Urinary bladder (tissue), 4 donors: ENCODE results near the gene PRTFDC1. TPM values are rescaled to one million over a fixed set of nuclear protein-coding genes. Genes with fewer than 3 reads are reported as not detected.
A peak's percentile ranks its signal among the peaks of the same experiment; 100 is the strongest.
"Not testable (repeated sequence)": the region's sequence is repeated elsewhere in the genome, so short reads cannot be mapped to it uniquely, and the experiment has no call there.

ENCODE experiments used
- DNase-seq: peaks from one replicate; pipeline ENCODE4 v3.0.0-alpha.2; 2015; ENCODE audit errors: extremely low spot score
- H3K27ac ChIP-seq: one replicate; pipeline ENCODE4 v1.5.1; 2013; ENCODE audit warnings: low read depth, mild to moderate bottlenecking, moderate library complexity
- H3K36me3 ChIP-seq: one replicate; pipeline ENCODE4 v1.6.1; 2013; ENCODE audit warnings: mild to moderate bottlenecking, moderate library complexity; ENCODE audit not compliant: insufficient read depth
- H3K4me1 ChIP-seq: one replicate; pipeline ENCODE4 v1.6.1; 2013; ENCODE audit warnings: mild to moderate bottlenecking, moderate library complexity; ENCODE audit not compliant: insufficient read depth
- H3K4me3 ChIP-seq: one replicate; pipeline ENCODE4 v1.5.1; 2013; ENCODE audit warnings: low read depth, low read length
- WGBS: extraction: QIAGEN DNeasy Blood & Tissue Kit; methylation state at CpG from one replicate; pipeline ENCODE4 v1.1.7; 2013; 5-methylcytosine and 5-hydroxymethylcytosine counted together
- polyA plus RNA-seq: library from polyadenylated mRNA; stranded (reverse); fragments of 200-250 nt; gene quantifications from one replicate; pipeline ENCODE4 v1.2.3, GENCODE V29; 2013
- total RNA-seq: library from RNA; depleted of rRNA; stranded (reverse); fragments of >200 nt; gene quantifications from one replicate; pipeline ENCODE4 v1.2.3, GENCODE V29; 2014
- donor health status: healthy with polysubstance abuse.
- donor health status: healthy.

PRTFDC1 gene
- total and polyA plus RNA-seq, 2 donors, result 14.6 to 29.2 TPM

DNA sequence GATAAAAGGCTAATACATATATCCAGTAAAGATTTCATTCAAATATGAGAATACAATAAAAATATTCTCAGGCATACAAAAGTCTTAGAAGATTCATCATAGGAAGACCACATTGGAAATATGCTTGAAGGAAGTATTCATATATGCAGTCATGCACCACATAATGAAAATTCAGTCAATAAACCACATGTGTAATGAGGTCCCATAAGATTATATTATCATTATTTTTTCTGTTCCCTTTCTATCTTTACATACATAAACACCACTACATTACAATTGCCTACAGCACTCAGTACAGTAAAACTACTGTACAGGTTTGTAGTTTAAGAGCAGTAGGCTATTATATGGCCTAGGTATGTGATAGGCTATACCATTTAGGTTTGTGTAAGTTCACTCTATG is 111.6 kb downstream of the PRTFDC1 start:
- Histone ChIP-seq H3K27ac (no peak overlapping the region), H3K4me1 (no peaks in the 10 kb centered on the region), H3K36me3 (no peaks in the 10 kb centered on the region), H3K4me3 (no peak overlapping the region)
- DNase-seq, result no peak

DNA sequence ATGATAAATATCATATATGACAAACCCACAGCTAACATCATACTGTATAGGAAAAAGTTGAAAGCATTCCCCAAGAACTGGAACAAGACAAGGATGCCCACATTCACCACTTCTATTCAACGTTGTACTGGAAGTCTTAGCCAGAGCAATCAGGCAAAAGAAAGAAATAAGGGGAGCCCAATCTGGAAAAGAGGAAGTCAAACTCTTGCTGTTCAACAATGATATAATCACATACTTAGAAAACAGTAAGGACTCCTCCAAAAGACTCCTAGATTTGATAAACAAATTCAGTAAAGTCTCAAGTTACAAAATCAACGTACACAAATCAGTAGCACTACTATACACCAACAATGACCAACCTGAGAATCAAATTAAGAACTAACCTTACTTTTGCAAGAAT is 114.6 kb downstream of the PRTFDC1 start:
- H3K4me1 ChIP-seq, H3K27ac ChIP-seq, DNase-seq, H3K36me3 ChIP-seq, H3K4me3 ChIP-seq: not testable (repeated sequence)
- 89% methylated on average over 2 of the region's 2 CpGs for WGBS

DNA sequence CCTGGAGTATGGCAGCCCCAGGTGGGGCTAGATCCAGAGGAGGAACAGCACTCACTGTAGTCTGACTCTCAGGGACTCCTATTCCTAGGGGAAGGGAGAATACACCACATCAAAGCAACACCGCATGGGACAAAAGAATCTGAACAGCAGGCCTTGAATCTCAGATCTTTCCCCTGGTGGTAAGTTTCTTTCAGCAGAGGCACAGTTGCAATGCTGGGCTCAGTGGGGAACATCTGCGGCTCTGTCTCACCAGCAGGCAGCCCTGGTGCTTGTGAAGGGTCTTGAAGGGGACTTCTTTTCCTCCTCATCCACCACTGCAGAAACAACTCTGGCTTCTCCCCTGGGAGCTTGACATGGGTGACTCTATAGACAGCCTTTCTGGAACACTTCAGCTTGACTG is 117.5 kb downstream of the PRTFDC1 start:
- Histone ChIP-seq H3K4me1 (no peaks in the 10 kb centered on the region), H3K4me3 (no peak overlapping the region), H3K36me3 (no peaks in the 10 kb centered on the region), H3K27ac (no peak overlapping the region)
- 94% methylated on average over 2 of the region's 2 CpGs for WGBS
- DNase-seq, result no peak

DNA sequence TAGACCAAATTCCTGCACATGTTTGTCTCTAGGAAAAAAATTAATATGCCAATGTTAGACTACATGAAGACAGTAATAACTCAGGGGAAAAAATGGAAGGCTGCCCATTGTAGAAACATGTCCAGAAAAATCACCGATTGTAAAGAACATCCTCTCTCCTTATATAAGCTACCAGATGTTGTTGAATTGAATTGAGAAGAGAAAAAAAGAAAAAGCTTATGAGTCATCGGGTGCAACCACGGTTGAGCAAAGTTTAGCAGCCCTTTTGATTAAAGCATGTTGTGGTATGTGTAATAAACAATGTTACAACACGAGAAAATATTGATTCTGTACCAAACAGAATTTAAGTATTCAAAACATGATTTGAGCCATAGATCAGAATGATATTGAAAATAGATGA is 126.4 kb downstream of the PRTFDC1 start:
- no peak overlapping the region for H3K4me3 ChIP-seq
- 12% methylated on average over 4 of the region's 4 CpGs for WGBS
- peak; percentile 28 for DNase-seq
- no peaks in the 10 kb centered on the region for H3K36me3 ChIP-seq
- no peaks in the 10 kb centered on the region for H3K4me1 ChIP-seq
- H3K27ac ChIP-seq, result no peak overlapping the region

- no peaks in the 10 kb centered on the region for H3K36me3 ChIP-seq
- 6% methylated on average over 1 of the region's 1 CpG for WGBS
- H3K4me3 ChIP-seq, result no peak overlapping the region
- H3K27ac ChIP-seq, result no peak overlapping the region
- DNase-seq, result no peak
- H3K4me1 ChIP-seq, result no peaks in the 10 kb centered on the region
These were observed 126.9 kb downstream of the PRTFDC1 start for GRCh38 chr10:24825551-24825950.

- Histone ChIP-seq H3K4me3 (no peak overlapping the region), H3K4me1 (no peaks in the 10 kb centered on the region), H3K36me3 (no peaks in the 10 kb centered on the region), H3K27ac (no peak overlapping the region)
- DNase-seq, result no peak
- WGBS, result 54% methylated on average over 2 of the region's 2 CpGs
These were observed 127.9 kb downstream of the PRTFDC1 start for GRCh38 chr10:24824536-24824935.

- DNase-seq, result no peak
- no peak overlapping the region for H3K4me3 ChIP-seq
- no peaks in the 10 kb centered on the region for H3K36me3 ChIP-seq
- H3K27ac ChIP-seq, result no peak overlapping the region
- H3K4me1 ChIP-seq, result no peaks in the 10 kb centered on the region
These were observed 128.3 kb downstream of the PRTFDC1 start for GRCh38 chr10:24824124-24824523.

GRCh38 chr10:24822590-24822989 is 129.8 kb downstream of the PRTFDC1 start:
- Histone ChIP-seq H3K4me1 (no peaks in the 10 kb centered on the region), H3K27ac (no peak overlapping the region), H3K36me3 (no peaks in the 10 kb centered on the region), H3K4me3 (no peak overlapping the region)
- 81% methylated on average over 2 of the region's 2 CpGs for WGBS
- no peak for DNase-seq

DNA sequence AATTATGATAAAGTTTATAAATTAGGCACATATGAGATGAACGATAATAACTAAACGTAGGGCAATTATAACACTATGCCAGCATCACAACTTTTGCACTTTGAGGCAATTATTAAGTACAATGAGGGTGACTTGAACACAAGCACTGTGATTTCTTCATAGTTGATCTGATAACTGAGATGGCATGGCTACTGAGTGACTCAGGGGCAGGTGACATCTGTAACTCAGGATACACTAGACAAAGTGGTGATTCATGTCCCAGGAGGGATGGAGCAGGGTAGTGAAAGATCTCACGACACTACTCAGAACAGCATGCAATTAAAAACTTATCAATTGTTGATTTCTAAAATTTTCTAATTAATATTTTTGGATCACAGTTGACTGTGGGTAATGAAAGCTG is 130.4 kb downstream of the PRTFDC1 start:
- DNase-seq, result no peak
- H3K4me3 ChIP-seq, result no peak overlapping the region
- 92% methylated on average over 3 of the region's 3 CpGs for WGBS
- H3K27ac ChIP-seq, result no peak overlapping the region
- no peaks in the 10 kb centered on the region for H3K4me1 ChIP-seq
- H3K36me3 ChIP-seq, result no peaks in the 10 kb centered on the region

- WGBS, result 83% methylated on average over 6 of the region's 6 CpGs
- Histone ChIP-seq H3K4me1 (no peaks in the 10 kb centered on the region), H3K27ac (no peak overlapping the region), H3K36me3 (no peaks in the 10 kb centered on the region), H3K4me3 (no peak overlapping the region)
- no peak for DNase-seq
These were observed 135.5 kb downstream of the PRTFDC1 start for GRCh38 chr10:24816868-24817396.

DNA sequence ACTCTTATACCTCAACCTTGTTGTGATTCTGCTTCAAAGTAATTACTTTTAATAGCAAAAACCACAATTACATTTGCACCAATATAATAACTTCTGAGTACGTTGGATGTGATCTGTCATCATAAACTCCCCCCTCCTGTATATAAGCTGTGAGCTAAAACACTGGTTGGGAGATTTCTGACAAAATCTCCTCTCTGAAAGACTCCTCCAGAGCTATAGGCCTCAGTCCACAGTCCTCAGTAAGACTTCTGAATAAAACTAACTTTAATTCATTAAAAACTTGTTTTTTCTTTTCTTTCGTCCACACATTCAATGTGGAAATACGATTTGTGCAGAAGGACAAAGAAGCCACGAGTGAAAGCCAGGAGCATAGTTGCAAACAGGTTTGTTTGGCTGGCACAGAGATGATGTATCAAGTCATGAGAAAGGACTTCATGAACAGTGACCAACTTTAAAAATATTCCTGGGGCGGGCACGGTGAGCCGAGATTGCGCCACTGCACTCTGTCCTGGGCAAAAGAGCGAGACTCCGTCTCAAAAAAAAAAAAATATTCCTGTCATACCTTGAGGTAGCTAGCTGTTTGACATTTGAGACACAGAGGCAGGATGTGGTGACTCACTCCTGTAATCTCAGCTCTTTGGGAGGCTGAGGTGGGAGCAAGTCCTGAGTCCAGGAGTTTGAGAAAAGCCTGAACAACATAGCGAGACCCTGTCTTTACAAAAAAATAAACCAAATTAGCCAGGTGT is 137.7 kb downstream of the PRTFDC1 start:
- no peak overlapping the region for H3K4me3 ChIP-seq
- no peak overlapping the region for H3K27ac ChIP-seq
- WGBS, result 87% methylated on average over 11 of the region's 11 CpGs
- DNase-seq, result no peak
- H3K4me1 ChIP-seq, result no peaks in the 10 kb centered on the region
- H3K36me3 ChIP-seq, result no peaks in the 10 kb centered on the region

GRCh38 chr10:24813856-24814255 is 138.6 kb downstream of the PRTFDC1 start:
- no peaks in the 10 kb centered on the region for H3K4me1 ChIP-seq
- no peaks in the 10 kb centered on the region for H3K36me3 ChIP-seq
- no peak for DNase-seq
- no peak overlapping the region for H3K27ac ChIP-seq
- H3K4me3 ChIP-seq, result no peak overlapping the region
- WGBS, result 85% methylated on average over 4 of the region's 4 CpGs

GRCh38 chr10:24806262-24806661 is 146.1 kb downstream of the PRTFDC1 start:
- no peak overlapping the region for H3K4me3 ChIP-seq
- no peak overlapping the region for H3K27ac ChIP-seq
- H3K36me3 ChIP-seq, result no peaks in the 10 kb centered on the region
- WGBS, result 85% methylated on average over 5 of the region's 5 CpGs
- no peak for DNase-seq
- H3K4me1 ChIP-seq, result no peaks in the 10 kb centered on the region

DNA sequence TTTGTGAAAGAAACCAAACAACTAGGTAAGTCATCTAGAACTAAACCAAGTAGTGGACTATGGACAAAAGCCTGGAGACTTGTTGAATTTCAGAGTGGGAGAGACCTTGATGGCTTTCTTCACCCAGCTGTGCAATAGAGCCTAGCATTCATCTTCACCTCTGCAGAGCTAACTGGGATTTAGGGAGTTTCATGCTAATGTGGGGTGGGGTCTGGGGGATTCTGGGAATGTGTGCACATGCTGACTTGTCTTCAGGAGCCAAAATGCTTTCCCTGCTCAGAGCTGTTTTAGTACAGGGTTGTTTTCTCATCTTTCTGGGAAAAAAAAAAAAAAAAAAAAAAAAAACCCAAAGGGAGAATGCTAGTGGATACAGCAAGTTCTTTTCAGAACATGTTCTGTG is 147.4 kb downstream of the PRTFDC1 start:
- Histone ChIP-seq H3K27ac (no peak overlapping the region), H3K36me3 (no peaks in the 10 kb centered on the region), H3K4me3 (no peak overlapping the region), H3K4me1 (no peaks in the 10 kb centered on the region)
- DNase-seq, result no peak

GRCh38 chr10:24804392-24804791 is 148.0 kb downstream of the PRTFDC1 start:
- 94% methylated on average over 8 of the region's 8 CpGs for WGBS
- Histone ChIP-seq H3K4me3 (no peak overlapping the region), H3K4me1 (no peaks in the 10 kb centered on the region), H3K27ac (no peak overlapping the region), H3K36me3 (no peaks in the 10 kb centered on the region)
- no peak for DNase-seq
